Stimulated activated CD4-positive, alpha-beta T cell treated with anti-CD3 and anti-CD28 coated beads, TNF-alpha, amount 100 ng/mL, for 1 hour (primary cell): ENCODE data around the gene PEAR1.

Experiments
- DNase-seq, 3 donors: peaks; one replicate each; pipeline ENCODE4 v3.0.0-alpha.2; 2020; ENCODE audit warnings: low read depth in 3 of 3, low spot score in 1 of 3

PEAR1 gene, protein sequence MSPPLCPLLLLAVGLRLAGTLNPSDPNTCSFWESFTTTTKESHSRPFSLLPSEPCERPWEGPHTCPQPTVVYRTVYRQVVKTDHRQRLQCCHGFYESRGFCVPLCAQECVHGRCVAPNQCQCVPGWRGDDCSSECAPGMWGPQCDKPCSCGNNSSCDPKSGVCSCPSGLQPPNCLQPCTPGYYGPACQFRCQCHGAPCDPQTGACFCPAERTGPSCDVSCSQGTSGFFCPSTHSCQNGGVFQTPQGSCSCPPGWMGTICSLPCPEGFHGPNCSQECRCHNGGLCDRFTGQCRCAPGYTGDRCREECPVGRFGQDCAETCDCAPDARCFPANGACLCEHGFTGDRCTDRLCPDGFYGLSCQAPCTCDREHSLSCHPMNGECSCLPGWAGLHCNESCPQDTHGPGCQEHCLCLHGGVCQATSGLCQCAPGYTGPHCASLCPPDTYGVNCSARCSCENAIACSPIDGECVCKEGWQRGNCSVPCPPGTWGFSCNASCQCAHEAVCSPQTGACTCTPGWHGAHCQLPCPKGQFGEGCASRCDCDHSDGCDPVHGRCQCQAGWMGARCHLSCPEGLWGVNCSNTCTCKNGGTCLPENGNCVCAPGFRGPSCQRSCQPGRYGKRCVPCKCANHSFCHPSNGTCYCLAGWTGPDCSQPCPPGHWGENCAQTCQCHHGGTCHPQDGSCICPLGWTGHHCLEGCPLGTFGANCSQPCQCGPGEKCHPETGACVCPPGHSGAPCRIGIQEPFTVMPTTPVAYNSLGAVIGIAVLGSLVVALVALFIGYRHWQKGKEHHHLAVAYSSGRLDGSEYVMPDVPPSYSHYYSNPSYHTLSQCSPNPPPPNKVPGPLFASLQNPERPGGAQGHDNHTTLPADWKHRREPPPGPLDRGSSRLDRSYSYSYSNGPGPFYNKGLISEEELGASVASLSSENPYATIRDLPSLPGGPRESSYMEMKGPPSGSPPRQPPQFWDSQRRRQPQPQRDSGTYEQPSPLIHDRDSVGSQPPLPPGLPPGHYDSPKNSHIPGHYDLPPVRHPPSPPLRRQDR

DNA sequence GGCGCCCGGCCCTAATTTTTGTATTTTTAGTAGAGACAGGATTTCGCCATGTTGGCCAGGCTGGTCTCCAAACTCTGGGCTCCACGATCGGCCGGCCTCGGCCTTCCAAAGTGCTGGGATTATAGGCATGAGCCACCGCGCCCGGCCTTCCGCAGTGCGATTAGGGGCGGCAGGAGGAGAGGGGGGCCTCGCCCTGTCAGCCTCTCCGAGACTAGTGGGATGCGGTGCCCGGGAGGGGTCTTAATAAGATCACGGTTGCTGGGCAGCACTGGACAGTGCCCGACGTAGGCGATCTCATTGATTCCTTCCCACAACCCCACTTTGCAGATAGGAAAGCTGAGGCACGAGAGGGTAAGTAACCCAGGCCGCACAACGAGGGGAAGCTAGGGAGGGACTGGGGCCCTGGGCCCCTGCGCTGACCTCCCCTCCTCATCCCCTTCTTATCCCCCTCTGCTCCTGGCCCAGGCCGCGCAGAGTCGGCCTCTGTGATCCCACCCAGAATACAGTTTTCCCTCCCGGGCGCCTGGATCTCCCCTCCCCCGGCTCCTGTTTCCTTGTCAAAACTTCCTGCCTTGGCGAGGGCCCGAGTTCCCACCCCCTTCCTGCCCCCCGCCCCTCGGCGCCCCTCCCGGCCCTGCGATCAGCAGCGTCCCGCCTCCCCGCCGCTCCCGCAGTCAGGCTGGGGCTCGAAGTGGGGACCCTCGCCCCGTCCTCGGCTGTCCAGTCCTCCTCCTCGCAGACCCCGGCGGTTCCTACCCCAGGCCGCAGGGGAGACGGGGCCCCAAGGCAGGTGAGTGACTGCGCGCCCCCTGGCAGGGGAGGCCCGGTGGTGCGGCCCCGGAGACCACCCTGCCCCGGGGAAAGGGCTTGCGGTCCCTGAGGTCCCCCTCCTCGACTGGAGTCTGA, at the start of gene PEAR1:
Gene PEAR1, plus strand, starts transcription at position 671 of the 906 bp plus-strand sequence. CDS start 10,209 bp downstream, outside the sequence.
- no peak for DNase-seq

DNA sequence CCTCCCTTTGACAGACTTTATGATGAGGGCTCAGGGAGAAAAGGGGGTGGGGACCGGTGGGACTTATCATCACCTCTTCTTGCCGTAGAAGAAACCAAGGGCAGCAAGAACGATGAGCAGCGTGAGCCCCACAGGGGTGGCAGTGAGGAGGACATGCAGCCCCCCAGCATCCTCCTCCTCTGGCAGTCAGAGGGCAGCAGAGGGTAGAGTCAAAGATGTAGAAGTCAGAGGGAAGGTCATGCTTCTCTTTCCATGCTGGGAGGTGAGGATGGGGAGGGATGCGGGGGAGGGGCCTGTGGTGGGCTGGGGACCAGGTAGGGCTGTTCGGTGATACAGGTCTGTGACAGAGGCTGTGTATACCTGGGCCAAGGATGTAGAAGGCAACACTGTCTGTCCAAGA, 49.4 kb upstream of the PEAR1 start:
- DNase-seq, result no peak

DNA sequence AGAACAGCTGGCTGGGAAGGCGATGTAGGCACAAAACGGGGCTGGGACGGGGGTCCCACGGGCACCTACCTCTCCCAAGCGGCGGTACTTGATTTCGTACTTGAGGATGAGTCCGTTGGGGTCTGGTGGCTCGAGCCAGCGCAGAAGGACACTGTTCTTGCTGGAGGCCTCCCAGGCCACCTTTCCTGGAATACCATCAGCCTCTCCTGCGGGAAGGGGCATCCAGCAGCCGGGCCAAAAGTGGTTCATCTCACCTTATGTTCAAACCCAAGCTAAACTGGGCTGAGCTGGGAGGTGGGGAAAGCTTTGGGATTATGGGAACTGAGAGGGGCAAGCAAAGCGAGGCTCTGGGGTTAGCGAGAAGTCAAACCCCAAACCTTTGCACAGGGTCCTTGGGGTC, 48.9 kb upstream of the PEAR1 start:
- no peak for DNase-seq

DNA sequence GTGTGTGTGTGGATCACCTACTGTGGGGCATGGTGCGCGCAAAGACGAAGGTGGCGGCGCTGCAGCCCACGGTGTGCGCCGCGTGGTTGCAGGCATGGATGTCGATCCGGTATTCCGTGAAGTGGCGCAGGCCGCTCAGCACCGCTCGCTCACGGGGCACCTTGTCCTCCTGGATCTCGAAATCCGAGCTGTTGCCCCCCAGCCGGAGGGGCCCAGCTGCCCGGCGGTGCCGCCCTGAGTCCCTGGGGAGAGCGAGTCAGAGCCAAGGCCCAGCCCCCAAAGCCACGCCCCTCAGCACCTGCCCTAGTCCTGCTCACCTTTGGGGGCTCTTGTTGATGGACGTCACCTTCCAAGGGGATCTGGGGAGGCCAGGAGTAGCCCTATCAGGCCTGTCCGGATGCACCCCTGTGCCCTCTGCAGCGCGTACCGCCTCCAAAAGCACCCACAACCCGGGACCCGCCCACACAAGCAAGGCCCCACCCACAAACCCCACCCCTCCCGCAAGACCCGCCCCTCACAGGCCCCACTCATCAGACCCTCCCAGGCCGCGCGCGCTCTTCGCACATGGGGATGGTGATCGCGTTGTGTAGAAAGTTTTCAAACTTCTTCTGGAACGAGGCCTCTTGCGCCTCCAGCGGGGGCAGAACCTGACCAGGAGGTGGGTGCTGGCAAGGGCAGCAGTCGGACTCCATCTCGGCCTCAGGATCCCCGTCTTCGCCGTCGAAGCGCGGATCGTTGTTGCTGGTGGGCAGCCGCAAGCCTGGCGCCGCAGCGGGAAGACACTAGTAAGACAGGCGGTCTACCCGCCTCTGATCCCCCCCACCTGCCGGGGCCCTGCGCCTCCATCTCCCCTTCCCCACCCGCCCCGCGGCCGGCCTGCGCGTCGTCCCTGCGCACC, 48.2 kb upstream of the PEAR1 start:
- DNase-seq, result no peak

DNA sequence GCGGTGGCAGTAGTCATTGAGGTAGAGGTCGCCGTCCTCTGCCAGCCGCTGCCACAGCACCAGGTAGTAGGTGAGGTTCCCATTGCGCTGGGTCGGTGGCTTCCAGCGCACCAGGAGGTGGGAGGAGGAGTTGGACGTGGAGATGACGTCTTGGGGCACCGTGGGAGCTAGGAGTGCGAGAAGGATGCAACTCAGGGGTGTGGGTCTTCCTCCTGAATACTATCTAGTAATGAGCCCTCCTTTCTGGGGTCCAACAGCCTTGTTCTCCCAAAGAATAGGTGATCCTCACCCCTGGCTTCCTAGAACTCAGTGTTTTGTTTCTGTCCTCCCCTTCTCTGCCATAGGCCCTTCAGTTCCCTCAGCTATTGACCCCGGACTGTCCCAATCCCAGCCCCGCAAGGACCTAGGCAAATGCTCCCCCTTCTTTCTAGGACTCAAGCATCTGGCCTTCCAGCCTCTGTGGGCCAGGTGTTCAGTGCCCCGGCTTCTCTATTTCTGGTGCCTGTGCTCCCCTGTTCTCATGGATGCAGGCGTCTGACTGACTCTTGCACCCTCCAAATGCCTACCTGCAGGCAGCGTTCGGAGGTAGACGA, 47.5 kb upstream of the PEAR1 start:
- DNase-seq, result no peak

DNA sequence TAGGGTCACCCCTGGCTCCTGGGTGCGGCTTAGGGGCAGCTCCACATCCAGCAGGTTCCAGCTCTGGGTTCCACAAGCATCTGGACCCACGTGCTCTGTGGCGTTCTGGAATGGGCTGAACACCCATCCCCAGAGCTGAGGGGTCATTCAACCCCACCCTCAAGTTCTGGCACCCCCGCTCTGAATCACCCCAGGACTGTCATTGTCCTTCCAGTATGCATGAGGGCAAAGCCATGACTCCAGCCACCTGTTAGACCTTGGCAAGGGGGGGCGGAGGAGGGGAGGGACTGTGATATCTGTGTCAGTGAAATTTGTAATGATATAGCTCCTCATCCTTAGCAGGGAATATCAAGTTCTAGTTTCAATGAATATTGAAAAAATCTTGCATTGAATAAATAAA, 46.9 kb upstream of the PEAR1 start:
- DNase-seq, result no peak

DNA sequence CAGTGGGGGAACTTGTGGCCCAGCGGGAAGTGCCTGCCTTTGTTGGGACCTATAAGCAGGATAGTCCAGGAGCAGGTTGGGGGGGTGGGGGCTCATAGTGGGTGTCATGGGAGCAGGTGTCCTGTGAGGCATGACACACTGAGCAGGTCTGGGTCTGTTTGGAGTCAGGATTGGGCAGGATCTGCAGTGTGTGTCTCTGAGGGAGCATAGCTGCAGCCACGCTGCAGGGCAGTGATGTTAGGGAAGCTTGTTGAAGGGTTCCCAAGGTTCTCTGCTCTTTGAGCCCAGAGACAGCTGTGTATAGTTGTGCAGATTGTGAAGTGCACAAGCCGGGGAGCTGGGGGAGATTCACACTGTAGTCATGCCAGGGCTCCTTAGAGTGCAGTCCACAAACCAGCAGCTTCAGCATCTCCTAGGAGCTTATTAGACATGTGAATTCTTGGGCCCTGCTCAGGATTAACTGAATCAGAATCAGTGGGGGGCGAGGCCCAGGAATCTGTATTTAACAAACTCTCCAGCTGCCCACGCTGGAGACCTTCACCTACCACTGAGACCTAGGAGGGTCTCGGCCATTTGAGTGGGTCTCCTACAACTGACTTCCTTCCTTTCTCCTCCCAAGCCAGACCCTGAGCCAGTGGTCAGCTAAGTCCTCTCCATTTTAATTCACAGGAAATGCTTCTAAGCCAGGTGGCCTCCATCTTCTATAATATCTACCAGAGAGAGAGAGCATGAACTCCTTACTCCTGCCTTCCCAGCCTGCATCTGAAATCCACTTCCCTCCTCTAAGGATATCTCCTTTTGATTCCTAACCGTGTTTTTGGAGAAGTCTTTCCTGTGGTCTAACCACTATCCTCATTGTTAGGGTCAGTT, 45.7 kb upstream of the PEAR1 start:
- no peak for DNase-seq

DNA sequence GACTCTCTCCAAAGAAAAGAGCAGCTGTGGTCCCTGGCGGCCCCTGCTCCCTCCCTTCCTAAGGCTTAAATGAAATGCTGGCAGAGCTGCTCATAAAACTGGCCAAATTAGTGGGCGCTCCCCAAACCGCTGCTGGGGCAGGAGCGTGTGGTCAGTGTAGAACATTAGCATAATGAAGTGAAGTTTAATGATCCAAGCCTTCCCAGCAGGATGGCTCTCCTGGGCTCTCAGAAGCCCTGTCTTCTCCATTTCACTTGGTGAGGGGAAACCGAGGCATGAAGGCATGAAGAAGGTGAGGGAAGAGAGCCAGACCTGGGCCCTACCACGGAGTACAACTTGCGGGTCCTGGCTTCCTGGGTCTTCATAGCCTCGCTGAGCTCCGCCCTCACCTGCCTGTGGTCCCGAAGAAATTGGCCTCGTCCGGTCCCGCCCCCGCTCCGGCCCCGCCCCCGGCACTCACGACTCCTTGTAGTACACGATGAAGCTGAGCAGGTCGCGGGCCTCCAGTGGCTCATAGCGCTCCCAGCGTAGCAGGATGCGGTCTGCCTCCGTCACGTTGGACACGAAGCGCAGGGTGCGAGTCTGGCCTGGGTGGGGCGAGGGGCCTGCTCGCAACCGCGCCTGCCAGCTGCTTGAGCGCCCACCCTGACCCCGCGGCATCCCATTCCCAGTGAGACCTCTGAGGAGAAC, 44.9 kb upstream of the PEAR1 start:
- DNase-seq, result peak in 2 of 3 donors; percentile 32 to 52

DNA sequence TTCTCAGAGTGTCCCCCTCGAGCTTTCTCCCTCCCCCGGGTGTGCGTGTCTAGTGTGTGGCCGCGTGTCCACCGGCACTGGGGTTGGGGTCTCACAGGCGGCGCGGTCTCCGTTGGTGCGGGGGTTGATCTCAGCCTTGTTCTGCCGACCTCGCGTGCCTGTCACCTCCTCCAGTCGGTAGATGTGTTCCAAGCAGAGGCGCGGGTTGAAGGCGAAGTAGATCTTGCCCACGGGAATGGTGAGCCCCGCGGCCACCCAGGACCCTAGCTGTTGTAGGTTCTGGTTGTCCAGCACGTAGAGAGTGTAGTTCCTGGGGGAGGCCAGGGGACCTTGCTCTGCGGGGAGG, 44.4 kb upstream of the PEAR1 start:
- no peak for DNase-seq

DNA sequence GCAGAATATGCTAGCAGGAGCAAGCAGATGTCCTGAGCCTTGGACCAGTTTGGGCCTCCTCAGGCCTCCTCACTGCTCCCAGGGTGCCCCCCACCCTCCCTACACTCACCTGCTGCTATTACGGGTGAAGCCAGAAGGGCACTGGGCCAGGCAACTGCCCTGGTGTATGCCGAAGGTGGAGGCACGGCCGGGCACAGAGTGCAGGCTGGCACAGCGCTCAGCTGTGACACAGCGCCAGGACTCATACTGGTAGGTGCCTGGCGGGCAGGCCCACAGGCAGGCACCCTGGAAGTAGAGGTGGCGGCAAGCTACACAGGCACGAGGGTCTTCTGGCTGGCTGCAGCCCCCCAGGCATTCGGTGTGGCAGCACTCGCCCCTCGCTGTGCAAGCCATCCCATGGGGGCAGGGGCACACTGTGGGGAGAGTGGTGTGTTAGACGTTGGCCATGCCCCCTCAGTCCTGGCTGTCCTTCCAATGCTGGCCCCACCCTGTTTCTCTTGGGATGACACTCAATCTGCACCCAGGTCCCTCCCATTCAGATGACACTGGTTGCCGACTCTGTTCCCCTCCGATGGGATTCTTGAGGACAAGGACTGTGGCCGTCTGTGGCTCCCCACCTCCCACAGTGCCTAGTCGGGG, 41.6 kb upstream of the PEAR1 start:
- no peak for DNase-seq

DNA sequence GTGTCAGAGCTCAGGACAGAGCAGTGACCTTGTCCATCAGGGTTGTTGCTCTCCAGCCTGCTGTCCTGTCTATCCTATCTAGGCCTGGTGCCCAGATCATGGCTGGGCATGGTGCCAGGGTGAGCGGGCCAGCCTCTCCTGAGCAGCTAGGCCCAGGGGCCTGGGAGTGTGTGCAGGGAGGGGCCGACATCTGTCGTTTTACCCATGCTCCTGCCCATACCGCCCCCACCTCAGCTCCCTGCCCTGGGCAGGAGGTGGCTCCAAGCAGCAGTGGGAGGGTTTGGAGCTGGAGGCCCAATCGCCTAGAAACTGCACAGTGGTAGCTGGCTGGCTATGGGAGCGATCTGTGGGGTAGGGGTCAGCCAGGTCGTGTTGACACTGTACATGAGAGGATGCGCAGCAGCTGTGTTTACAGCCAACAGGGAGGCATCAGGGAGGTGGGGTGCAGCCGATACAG, 41.1 kb upstream of the PEAR1 start:
- DNase-seq, result no peak

DNA sequence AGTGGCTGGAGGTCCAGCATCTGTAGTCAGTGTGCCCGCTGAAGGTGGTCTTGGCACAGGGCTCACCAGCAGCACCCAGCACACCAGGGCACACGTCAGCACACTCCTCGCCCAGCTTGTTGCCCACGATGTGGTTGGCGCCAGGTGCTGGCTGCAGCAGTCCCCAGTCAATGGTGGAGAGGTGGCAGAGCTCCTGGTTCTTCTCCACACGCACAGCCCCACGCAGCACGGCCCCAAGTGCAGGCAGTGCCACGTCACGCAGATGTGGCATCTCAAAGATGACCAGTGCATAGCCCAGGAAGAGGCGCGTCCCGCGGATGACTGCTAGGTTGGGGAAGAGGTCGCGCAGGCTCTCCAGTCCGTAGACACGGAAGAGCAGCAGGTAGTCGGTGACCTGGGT, 39.8 kb upstream of the PEAR1 start:
- no peak for DNase-seq

DNA sequence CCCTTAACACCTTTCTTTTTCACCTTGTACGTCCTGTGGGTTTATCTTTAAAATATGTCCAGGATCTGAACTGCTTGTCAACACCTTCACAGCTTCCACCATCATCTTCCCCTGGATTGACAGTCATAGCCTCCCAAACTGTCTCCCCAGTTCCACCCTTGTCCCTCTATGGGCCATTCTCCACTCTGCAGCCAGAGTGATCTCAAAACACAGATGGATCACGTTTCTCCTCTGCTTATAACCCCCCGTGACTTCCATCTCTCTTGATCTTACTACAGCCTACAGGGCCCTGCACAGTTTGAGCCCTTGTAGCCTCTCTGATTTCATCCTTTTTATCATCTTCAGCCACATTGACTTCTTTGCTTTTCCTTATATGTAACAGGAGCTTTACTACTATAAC, 38.9 kb upstream of the PEAR1 start:
- no peak for DNase-seq

DNA sequence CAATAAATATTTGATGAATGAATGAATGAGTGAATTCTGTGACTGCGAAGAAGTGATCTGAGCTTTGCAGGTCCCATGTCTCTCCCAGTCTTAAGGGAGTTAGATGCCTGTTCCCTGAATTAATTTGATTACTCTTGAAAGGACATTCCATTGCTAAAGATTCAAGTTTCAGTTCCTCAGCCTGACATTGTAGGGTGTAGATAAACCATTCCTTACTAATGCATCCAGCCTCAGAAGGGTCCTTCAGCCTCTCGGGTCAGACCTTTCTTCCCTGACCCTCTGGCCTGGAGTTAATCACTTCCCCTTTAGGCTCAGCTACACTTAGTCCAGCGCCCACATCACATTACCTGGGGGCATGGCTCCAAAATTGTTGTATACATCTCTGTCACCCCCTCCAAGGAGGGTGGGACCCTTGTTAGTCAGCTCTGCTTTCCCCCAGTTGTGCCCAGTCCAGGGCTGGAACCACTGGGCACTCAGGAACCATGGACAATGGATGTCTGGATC, 37.2 kb upstream of the PEAR1 start:
- no peak for DNase-seq

DNA sequence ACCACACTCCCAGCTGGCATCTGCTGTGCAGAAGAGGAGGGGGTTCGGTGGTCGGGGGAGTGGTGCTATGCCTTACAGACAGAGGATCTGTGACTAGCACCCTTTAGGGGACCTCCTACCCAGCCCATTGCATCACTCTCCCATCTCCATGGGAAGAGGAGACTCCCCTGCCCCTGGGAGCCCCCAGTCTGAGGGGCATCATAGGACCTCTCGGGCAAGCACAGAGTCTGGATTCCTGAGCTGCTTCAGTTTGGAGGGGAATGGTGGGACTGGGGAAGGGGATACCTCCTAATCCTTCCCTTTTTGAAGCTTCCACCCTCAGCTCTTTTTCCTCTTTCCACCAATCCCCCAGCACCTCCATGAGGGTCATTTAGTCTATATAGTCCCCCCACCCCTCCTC, 36.0 kb upstream of the PEAR1 start:
- no peak for DNase-seq

DNA sequence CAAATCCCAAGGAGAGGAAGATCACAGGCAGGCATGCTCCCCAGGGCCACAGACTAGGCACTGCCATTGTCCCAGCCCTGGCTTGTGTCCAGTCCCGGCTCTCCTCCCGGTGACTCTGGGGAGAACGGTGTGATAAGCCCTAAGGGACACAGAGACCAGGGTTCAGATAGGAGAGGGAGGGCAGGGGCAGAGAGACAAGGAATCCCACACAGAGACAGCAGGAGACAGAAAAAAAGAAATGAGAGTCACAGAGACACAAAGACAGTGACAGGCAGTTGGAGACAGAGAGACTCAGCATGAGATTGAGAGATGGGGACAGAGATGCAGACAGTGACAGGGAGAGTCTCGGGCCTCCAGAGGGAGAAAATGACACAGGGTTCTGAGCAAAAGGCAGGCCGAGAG, 35.0 kb upstream of the PEAR1 start:
- no peak for DNase-seq

DNA sequence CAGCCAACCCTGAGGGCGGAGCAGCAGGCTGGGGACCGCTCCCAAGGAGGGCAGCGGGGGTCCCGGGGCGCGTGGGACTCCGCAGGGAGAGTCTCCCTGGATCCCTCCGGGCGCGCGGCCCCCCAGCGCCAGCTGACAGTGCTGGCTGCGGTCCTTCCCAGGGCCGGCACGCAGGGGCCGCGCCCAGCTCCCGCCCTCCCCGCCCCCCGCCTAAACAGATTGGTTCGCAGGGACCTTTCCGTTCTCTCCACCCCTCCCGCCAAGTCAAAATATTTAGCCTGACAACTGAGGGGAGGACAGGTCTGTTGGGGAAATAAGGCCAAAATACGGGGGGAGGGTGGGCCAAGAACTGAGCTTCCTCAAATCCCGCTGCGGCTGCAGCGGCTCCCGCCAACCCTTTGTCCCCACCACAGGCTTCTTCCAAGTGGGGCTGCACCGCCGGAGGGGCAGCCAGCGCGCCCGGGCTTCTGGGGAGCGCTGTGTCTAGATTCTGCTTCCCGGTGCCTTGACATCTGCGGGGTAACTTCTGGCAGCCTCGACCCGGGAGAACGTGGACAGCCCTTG, 34.5 kb upstream of the PEAR1 start, which contains the start of gene INSRR:
Gene INSRR, minus strand, starts transcription at position 159 of the 564 bp plus-strand sequence. CDS start 496 bp downstream, outside the sequence.
- no peak for DNase-seq
